ENCODE measurements around the gene CLN5.

DNA sequence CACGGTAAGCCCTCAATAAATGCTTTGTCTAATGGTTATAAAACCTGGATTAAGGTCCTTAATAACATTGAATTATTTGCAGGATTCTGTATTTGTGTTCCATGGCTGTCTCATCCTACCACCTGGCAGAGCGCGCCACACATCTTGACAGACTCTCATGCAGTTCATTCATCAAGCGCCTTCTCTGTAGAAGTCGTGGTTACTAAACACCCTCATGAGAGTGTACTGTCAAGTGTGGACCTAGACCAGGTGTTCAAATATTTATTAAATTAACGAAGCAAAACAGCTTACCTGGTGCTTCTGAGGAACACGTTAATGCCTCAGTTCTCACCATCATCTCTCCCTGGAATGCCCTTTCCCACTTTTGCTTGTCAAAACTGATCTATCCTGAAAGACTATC lies 48.2 kb downstream of the CLN5 start:
- TF ChIP-seq, protein P1, sequence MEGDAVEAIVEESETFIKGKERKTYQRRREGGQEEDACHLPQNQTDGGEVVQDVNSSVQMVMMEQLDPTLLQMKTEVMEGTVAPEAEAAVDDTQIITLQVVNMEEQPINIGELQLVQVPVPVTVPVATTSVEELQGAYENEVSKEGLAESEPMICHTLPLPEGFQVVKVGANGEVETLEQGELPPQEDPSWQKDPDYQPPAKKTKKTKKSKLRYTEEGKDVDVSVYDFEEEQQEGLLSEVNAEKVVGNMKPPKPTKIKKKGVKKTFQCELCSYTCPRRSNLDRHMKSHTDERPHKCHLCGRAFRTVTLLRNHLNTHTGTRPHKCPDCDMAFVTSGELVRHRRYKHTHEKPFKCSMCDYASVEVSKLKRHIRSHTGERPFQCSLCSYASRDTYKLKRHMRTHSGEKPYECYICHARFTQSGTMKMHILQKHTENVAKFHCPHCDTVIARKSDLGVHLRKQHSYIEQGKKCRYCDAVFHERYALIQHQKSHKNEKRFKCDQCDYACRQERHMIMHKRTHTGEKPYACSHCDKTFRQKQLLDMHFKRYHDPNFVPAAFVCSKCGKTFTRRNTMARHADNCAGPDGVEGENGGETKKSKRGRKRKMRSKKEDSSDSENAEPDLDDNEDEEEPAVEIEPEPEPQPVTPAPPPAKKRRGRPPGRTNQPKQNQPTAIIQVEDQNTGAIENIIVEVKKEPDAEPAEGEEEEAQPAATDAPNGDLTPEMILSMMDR (conservative IDR thresholded peaks at IDR 0.05; ENCODE audit: low read depth, low read length): no peak
- TF ChIP-seq EZH2 (IDR thresholded peaks at IDR 0.05; ENCODE audit: low read length, unreplicated experiment): no peak
- no peak for TF ChIP-seq EZH2phosphoT487 (IDR thresholded peaks at IDR 0.05; ENCODE audit: borderline replicate concordance, low read length)

Measured in PC-3 (cell line).